ENCODE data around the gene POLR2E. TPM values are rescaled to one million over a fixed set of nuclear protein-coding genes. Genes with fewer than 3 reads are reported as not detected.

POLR2E gene
- total RNA-seq, 1 donor from 2014 or later = 272 TPM

DNA sequence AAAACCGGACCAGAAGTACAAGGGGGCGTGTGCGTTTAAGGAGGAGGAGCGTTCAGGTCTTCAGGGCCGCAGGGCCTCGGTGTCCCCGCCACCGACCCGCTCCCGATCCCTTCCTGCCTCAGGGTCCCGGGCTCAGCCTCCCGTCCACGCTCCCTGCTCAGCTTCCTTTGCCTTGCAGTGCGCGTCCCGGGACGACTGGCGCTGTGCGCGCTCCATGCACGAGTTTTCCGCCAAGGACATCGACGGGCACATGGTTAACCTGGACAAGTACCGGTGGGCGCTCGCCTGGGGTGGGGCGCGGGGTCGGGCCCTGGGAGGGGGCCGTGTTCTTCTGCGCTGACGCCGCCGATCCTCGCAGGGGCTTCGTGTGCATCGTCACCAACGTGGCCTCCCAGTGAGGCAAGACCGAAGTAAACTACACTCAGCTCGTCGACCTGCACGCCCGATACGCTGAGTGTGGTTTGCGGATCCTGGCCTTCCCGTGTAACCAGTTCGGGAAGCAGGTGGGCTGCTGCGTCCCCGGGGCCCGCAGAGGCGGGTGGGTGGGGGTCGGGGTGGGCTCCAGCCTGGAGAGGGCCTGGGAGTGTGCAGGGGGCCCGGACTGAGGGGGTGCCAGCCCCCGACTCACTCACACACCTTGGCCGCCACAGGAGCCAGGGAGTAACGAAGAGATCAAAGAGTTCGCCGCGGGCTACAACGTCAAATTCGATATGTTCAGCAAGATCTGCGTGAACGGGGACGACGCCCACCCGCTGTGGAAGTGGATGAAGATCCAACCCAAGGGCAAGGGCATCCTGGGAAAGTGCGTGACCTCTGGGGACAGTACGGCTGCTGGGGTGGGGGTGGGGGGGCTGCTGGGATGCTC is 10.1 kb upstream of the POLR2E start:
- Mint-ChIP-seq H3K27ac (no peak overlapping the region), H3K4me1 (ENCODE audit: low read depth) (peaks cover 22% of the 10 kb centered on the region), H3K4me3 (ENCODE audit: low read depth) (peak overlapping the region; percentile 73), H3K27me3 (ENCODE audit: low read depth) (no peaks in the 10 kb centered on the region), H3K36me3 (ENCODE audit: low read depth) (peaks cover 23% of the 10 kb centered on the region), H3K9me3 (no peaks in the 10 kb centered on the region)
- DNase-seq (ENCODE audit: low spot score) = no peak
- intact Hi-C loops (cut with micrococcal nuclease) = no loop called here

DNA sequence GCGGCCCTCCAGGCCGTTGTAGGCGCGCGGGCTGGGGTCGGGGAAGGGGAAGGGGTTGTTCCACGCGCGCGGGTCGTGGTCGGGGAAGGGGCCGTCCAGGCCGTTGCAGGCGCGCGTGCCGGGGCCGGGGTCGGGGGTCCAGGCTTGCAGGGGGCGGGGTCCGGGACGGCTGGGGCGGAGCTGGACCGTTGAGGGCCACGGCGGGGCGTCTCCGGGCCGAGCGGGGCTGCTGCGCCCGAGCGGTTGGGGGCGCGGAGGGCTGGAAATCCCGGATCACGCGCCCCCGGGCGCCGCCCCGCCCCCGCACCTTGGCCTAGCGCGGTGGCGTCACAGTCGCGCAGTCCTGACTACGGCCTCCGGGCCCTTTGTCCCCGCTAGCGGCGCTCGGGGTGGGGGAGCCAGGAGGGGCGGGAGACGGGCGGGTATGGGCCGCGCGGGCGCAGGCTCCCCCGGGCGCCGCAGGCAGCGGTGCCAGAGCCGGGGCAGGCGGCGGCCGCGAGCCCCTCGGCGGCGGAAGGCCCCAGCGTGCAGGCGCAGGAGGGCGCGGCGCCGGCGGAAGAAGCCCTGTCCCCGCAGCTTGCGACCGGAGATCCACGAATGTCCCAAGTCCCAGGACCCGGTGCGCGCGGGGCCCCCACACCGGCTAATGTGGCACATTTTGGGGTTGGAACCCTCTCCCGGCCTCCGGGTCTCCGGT is 9.3 kb upstream of the POLR2E start:
- Mint-ChIP-seq H3K9me3 (peaks cover 5% of the 10 kb centered on the region), H3K27ac (no peak overlapping the region), H3K27me3 (ENCODE audit: low read depth) (no peaks in the 10 kb centered on the region), H3K4me1 (ENCODE audit: low read depth) (peaks cover 25% of the 10 kb centered on the region), H3K36me3 (ENCODE audit: low read depth) (peaks cover 24% of the 10 kb centered on the region), H3K4me3 (ENCODE audit: low read depth) (peak overlapping the region; percentile 73)
- DNase-seq (ENCODE audit: low spot score) = peak; percentile 64
- intact Hi-C loops (cut with micrococcal nuclease) = loop anchor here (5.0 kb wide), 1 partner anchor 88 kb away; no protein-coding TSS in a partner anchor

DNA sequence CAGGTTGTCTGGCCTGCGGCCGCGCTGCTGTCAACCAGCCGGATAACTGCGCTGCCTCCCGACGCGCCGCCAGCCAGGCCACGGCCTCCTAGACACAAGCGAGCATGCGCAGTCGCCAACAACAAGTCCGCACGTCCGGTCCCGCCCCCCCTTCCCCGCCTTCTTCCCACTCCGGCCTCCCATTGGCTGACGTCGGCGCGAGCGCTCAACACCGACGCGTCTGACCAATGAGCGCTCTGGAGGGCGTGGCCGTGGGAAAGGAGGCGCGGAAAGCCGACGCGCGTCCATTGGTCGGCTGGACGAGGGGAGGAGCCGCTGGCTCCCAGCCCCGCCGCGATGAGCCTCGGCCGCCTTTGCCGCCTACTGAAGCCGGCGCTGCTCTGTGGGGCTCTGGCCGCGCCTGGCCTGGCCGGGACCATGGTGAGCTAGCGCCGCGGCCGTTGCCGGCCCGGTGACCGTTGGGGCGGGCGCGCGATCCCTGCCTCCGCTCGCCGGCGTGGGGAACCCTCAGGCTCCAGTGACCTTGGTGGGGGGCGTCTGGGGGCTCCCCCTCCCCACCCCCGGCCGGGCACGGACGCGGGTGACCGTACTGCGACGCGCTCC is 8.6 kb upstream of the POLR2E start, which contains the start of gene GPX4:
Gene GPX4 (plus strand): TSS at position 287 of the 603 bp plus-strand sequence. CDS start 50 bp downstream, at position 337.
- H3K27ac Mint-ChIP-seq = peak within 1 kb of the TSS; percentile 93
- H3K36me3 Mint-ChIP-seq (ENCODE audit: low read depth) = peaks cover 25% of the 10 kb centered on the region
- peak; percentile 96 for DNase-seq (ENCODE audit: low spot score)
- H3K4me1 Mint-ChIP-seq (ENCODE audit: low read depth) = peaks cover 32% of the 10 kb centered on the region
- intact Hi-C loops (cut with micrococcal nuclease) = loop anchor here (1.0 to 5.0 kb wide), 4 partner anchors 9 to 88 kb away; partner anchors contain the start of genes CNN2 and POLR2E
- peak within 1 kb of the TSS; percentile 73 for H3K4me3 Mint-ChIP-seq (ENCODE audit: low read depth)
- no peaks in the 10 kb centered on the region for H3K27me3 Mint-ChIP-seq (ENCODE audit: low read depth)
- H3K9me3 Mint-ChIP-seq = peaks cover 5% of the 10 kb centered on the region

- peaks cover 5% of the 10 kb centered on the region for H3K9me3 Mint-ChIP-seq
- intact Hi-C loops (cut with micrococcal nuclease) = loop anchor here (1.0 to 5.0 kb wide), 4 partner anchors 8 to 89 kb away; partner anchors contain the start of genes CNN2 and POLR2E
- peaks cover 35% of the 10 kb centered on the region for H3K4me1 Mint-ChIP-seq (ENCODE audit: low read depth)
- H3K36me3 Mint-ChIP-seq (ENCODE audit: low read depth) = peaks cover 25% of the 10 kb centered on the region
- peak overlapping the region; percentile 93 for H3K27ac Mint-ChIP-seq
- no peak for DNase-seq (ENCODE audit: low spot score)
- H3K4me3 Mint-ChIP-seq (ENCODE audit: low read depth) = peak overlapping the region; percentile 58
- no peaks in the 10 kb centered on the region for H3K27me3 Mint-ChIP-seq (ENCODE audit: low read depth)
Measured at GRCh38 chr19:1103132-1103707, 8.0 kb upstream of the POLR2E start.

DNA sequence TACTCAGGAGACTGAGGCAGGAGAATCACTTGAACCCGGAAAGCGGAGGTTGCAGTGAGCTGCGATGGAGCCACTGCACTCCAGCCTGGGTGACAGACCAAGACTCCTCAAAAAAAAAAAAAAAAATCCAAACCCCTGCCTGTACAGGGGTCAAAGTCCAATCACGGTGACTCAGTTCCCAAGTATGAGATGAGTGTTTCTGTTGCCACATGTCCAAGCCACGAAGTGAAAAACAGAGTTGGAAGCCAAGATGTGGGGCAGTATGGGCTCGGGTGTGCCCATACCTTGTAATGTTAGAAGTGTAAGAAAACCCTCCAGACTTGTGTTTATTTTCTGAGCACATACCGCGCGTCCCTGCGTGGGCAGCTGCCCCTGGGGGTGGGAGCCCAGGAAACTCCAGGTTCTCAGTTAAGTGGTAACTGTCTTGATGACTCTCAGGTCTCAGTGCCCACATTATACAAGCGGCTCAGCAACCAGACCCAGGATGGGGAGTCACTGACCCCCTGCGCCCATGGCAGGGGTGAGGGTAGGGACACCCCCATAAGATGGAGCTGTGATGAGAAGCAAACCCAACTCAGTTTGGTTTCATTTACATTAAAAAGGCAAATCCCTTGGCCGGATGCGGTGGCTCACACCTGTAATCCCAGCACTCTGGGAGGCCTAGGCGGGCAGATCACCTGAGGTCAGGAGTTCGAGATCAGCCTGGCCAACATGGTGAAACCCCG is 7.4 kb upstream of the POLR2E start:
- peak overlapping the region; percentile 58 for H3K4me3 Mint-ChIP-seq (ENCODE audit: low read depth)
- H3K4me1 Mint-ChIP-seq (ENCODE audit: low read depth) = peaks cover 40% of the 10 kb centered on the region
- H3K9me3 Mint-ChIP-seq = peaks cover 5% of the 10 kb centered on the region
- intact Hi-C loops (cut with micrococcal nuclease) = loop anchor here (1.0 to 5.0 kb wide), 5 partner anchors 7 to 90 kb away; partner anchors contain the start of genes CNN2 and POLR2E
- H3K27me3 Mint-ChIP-seq (ENCODE audit: low read depth) = no peaks in the 10 kb centered on the region
- H3K36me3 Mint-ChIP-seq (ENCODE audit: low read depth) = peaks cover 25% of the 10 kb centered on the region
- peak overlapping the region; percentile 93 for H3K27ac Mint-ChIP-seq
- peak; percentile 36 for DNase-seq (ENCODE audit: low spot score)

DNA sequence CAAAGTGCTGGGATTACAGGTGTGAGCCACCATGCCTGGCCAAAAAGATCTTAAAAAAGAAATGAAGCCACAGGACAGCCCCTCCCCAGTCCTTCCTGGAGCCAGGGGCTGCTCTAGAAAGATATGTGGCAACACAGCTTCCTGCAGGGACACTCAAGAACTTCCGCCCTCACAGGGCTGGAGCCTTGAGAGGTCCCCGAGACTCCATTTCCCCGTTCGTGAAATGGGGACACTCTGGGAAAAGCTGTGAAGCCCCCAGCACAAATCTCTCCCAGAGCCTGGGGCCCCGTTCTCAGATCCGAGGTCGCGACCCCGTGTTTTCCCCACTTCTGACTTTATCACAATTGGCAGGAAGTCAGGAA is 6.1 kb upstream of the POLR2E start:
- H3K27ac Mint-ChIP-seq = peak overlapping the region; percentile 93
- intact Hi-C loops (cut with micrococcal nuclease) = loop anchor here (5.0 kb wide), 1 partner anchor 91 kb away; no protein-coding TSS in a partner anchor
- no peak for DNase-seq (ENCODE audit: low spot score)

DNA sequence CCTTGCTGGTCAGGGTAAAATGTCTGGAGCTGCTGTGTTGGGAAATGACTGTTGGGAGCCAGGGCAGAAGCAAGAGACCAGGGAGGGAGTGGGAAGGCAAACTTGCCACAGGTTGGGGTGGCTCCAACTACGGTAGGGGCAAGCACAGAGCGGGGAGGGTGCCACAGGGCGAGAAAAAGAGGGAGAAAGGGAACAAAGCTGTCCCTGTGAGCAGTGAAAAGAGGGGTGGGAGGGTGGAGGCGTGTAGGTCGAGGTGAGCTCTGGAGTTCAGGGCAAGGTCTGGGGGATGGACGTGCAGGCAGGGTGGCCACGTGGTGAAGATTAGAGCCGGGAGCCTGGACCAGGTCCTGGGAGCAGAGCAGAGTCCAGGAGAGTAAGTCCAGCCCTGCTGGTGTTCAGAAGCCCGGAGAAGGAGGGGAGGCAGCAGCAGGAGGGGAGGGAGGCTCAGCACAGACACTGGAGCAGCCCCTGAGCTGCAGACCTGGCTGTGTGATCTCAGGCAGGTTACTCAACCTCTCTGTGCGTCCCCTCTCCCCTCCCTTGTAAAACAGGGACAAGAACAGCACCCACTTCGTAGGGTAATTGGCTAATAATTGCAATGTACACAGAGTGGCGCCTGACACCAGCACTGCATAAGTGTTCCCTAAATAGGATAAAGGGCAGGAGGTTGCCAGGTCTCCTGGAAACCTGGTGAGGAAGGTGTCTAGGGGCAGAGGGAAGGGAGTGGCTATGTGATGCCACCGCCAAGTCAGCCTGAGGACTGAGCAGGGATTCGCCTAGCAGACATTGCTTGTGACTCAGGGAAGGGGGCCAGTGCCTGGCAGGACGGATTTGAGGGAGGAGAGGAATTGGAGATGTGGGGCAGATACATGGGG is 3.2 kb upstream of the POLR2E start:
- intact Hi-C loops (cut with micrococcal nuclease) = loop anchor here (5.0 kb wide), 1 partner anchor 144 kb away; the partner anchor contains the start of gene ATP5F1D
- Mint-ChIP-seq H3K36me3 (ENCODE audit: low read depth) (peaks cover 14% of the 10 kb centered on the region), H3K4me3 (ENCODE audit: low read depth) (no peak overlapping the region), H3K4me1 (ENCODE audit: low read depth) (peaks cover 51% of the 10 kb centered on the region), H3K27ac (peak overlapping the region; percentile 83), H3K9me3 (peaks cover 5% of the 10 kb centered on the region), H3K27me3 (ENCODE audit: low read depth) (no peaks in the 10 kb centered on the region)
- DNase-seq (ENCODE audit: low spot score) = no peak

More for the DNA sequence above, 6.1 kb upstream of the POLR2E start:
- Mint-ChIP-seq H3K27me3 (ENCODE audit: low read depth) (no peaks in the 10 kb centered on the region), H3K4me3 (ENCODE audit: low read depth) (no peak overlapping the region), H3K4me1 (ENCODE audit: low read depth) (peaks cover 40% of the 10 kb centered on the region), H3K36me3 (ENCODE audit: low read depth) (peaks cover 18% of the 10 kb centered on the region), H3K9me3 (peaks cover 5% of the 10 kb centered on the region)

- peaks cover 20% of the 10 kb centered on the region for H3K36me3 Mint-ChIP-seq (ENCODE audit: low read depth)
- intact Hi-C loops (cut with micrococcal nuclease) = loop anchor here (5.0 kb wide), 1 partner anchor 145 kb away; the partner anchor contains the start of gene ATP5F1D
- H3K27me3 Mint-ChIP-seq (ENCODE audit: low read depth) = no peaks in the 10 kb centered on the region
- H3K4me1 Mint-ChIP-seq (ENCODE audit: low read depth) = peaks cover 50% of the 10 kb centered on the region
- H3K4me3 Mint-ChIP-seq (ENCODE audit: low read depth) = no peak overlapping the region
- no peak for DNase-seq (ENCODE audit: low spot score)
- H3K9me3 Mint-ChIP-seq = peaks cover 5% of the 10 kb centered on the region
- peak overlapping the region; percentile 18 for H3K27ac Mint-ChIP-seq
Measured at GRCh38 chr19:1097810-1098176, 2.6 kb upstream of the POLR2E start.

- Mint-ChIP-seq H3K4me1 (ENCODE audit: low read depth) (peaks cover 30% of the 10 kb centered on the region), H3K4me3 (ENCODE audit: low read depth) (peak overlapping the region; percentile 92), H3K27ac (peak overlapping the region; percentile 73), H3K36me3 (ENCODE audit: low read depth) (peaks cover 26% of the 10 kb centered on the region), H3K9me3 (peaks cover 1% of the 10 kb centered on the region), H3K27me3 (ENCODE audit: low read depth) (no peaks in the 10 kb centered on the region)
- intact Hi-C loops (cut with micrococcal nuclease) = no loop called here
- DNase-seq (ENCODE audit: low spot score) = no peak
Measured at GRCh38 chr19:1094655-1094977, 559 bp downstream of the POLR2E start.

DNA sequence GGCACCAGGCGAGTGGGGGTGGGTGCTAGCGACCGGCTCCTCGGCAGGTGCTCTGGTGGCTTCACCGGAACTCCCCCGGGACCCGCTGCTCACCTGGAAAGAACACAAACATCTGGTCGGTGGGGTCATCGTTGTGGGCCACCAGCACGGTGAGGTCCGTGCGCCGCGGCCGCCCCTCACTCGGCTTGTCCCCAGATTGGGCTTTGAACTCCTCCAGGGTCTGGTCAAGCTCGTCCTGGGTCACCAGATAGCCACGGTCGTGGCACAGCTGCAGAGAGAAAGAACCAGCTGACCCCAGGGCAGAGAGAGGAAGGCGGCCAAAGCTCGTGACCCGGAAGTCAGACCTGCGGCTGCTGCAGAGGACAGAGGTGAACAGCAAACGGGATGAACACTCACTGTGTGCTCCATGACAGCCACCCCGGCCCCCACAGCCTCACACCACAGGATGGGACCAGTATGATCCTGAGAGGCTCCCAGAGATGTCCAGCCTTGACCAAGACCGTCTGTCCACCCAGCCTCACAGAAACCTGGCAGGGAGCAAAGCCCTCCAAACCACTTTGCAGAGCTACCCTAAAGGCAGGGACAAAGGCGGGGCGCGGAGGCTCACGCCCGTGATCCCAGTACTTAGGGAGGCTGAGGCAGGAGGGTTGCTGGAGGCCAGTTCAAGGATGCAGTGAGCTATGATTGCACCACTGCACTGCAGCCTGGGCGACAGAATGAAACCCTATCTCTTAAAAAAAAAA is 1.2 kb downstream of the POLR2E start:
- no peak for DNase-seq (ENCODE audit: low spot score)
- peak overlapping the region; percentile 92 for H3K4me3 Mint-ChIP-seq (ENCODE audit: low read depth)
- H3K4me1 Mint-ChIP-seq (ENCODE audit: low read depth) = peaks cover 25% of the 10 kb centered on the region
- intact Hi-C loops (cut with micrococcal nuclease) = no loop called here
- no peaks in the 10 kb centered on the region for H3K27me3 Mint-ChIP-seq (ENCODE audit: low read depth)
- no peaks in the 10 kb centered on the region for H3K9me3 Mint-ChIP-seq
- H3K27ac Mint-ChIP-seq = peak overlapping the region; percentile 73
- peaks cover 24% of the 10 kb centered on the region for H3K36me3 Mint-ChIP-seq (ENCODE audit: low read depth)

DNA sequence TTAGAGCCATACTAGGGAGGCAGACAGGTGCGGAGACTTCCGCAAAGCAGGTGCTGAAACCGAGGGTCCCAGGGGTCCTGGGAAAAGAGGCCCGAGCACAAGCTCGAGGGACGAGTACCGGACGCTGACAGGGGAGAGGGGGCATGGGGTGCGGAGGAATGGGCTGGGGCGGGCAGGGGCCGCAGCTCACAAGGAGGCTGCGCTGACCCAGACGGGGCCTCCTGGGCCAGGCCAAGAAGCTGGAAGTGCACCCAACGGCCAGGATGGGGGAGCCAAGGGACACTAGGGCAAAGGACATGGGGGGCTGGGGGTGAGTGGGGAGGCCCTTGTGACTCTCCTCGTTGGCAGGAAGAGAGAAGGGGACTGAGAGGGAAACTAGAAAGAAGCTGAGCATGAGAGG is 1.8 kb downstream of the POLR2E start:
- Mint-ChIP-seq H3K36me3 (ENCODE audit: low read depth) (peaks cover 27% of the 10 kb centered on the region), H3K27ac (peak overlapping the region; percentile 11)

More for the DNA sequence above, 1.8 kb downstream of the POLR2E start:
- H3K4me1 Mint-ChIP-seq (ENCODE audit: low read depth) = peaks cover 20% of the 10 kb centered on the region
- no peaks in the 10 kb centered on the region for H3K27me3 Mint-ChIP-seq (ENCODE audit: low read depth)
- no peaks in the 10 kb centered on the region for H3K9me3 Mint-ChIP-seq
- DNase-seq (ENCODE audit: low spot score) = no peak
- H3K4me3 Mint-ChIP-seq (ENCODE audit: low read depth) = peak overlapping the region; percentile 92
- intact Hi-C loops (cut with micrococcal nuclease) = no loop called here
